HepG2 (cell line): ENCODE measurements around the gene CCDC158. TPM values are rescaled to one million over a fixed set of nuclear protein-coding genes. Genes with fewer than 3 reads are reported as not detected.

Experiments used
- ATAC-seq: fragments of 200-7000 bp; cut with Tn5 transposase; 3 replicates; pipeline ENCODE4 v1.9.1; 2020; ENCODE audit warnings: mild to moderate bottlenecking, moderate library complexity
- BruUV-seq: library from RNA; stranded (reverse); fragments of 400-500 nt; replicated peaks from 2 replicates; lab custom pipeline; 2021; lab: Mats Ljungman, UMichigan
- CTCF ChIA-PET: fragments of 300-600 bp; formaldehyde crosslinking; extraction: SDS; loops from one replicate; lab custom pipeline; 2021; ENCODE audit warnings: low total read pairs, inconsistent platforms, low intra/inter-chr PET ratio; lab: Yijun Ruan, JAX
- POLR2A ChIA-PET: fragments of 350-600 bp; sonication (Branson Sonifier 250); formaldehyde crosslinking; loops from one replicate; lab custom pipeline; 2020; ENCODE audit warnings: antibody characterized with exemption, inconsistent platforms; lab: Yijun Ruan, JAX
- DNase-seq: peaks from one replicate; pipeline ENCODE4 v3.0.0-alpha.2; 2015; ENCODE audit warnings: low spot score
- FAIRE-seq: peaks from 3 replicates; lab custom pipeline; 2011; peaks lifted over from hg19 to GRCh38; lab: Jason Lieb, UNC
- H2AFZ ChIP-seq: one replicate; pipeline ENCODE4 v1.6.1; 2011; ENCODE audit warnings: low read length, inconsistent platforms
- H3K27ac ChIP-seq: fragments of 300-600 bp; 3 replicates; pipeline ENCODE4 v1.8.0; 2011; ENCODE audit warnings: mixed run types, mild to moderate bottlenecking, mixed read lengths, low read length, inconsistent platforms; ENCODE audit not compliant: insufficient read depth; ENCODE audit errors: extremely low read length
- H3K27me3 ChIP-seq, 2 experiments: fragments of 200-600 bp in 1 of 2; 2 replicates in 1 of 2; 3 replicates in 1 of 2; pipeline versions ENCODE4 v1.6.0 to v1.8.0; 2011; ENCODE audit warnings: low read length in 2 of 2, mild to moderate bottlenecking in 2 of 2, moderate library complexity in 2 of 2, inconsistent platforms in 1 of 2; ENCODE audit not compliant: insufficient read depth in 2 of 2, control insufficient read depth in 1 of 2
- H3K36me3 ChIP-seq, 2 experiments: fragments of 200-600 bp in 1 of 2; replicated peaks in 1 of 2; 2 replicates in 1 of 2; 3 replicates in 1 of 2; pipeline versions ENCODE4 v1.5.1 to v1.8.0; 2011; ENCODE audit warnings: low read length in 2 of 2, inconsistent platforms in 1 of 2; ENCODE audit not compliant: insufficient read depth in 2 of 2, control insufficient read depth in 1 of 2
- H3K4me1 ChIP-seq: 2 replicates; pipeline ENCODE4 v1.5.1; 2012; ENCODE audit warnings: low read length, inconsistent platforms; ENCODE audit not compliant: insufficient read depth
- H3K4me2 ChIP-seq: 2 replicates; pipeline ENCODE4 v1.6.0; 2011; ENCODE audit warnings: low read depth, low read length, inconsistent platforms
- H3K4me3 ChIP-seq, 3 experiments: fragments of 200-600 bp in 1 of 3; sonication (generic), shearing (Covaris generic) in 1 of 3; replicated peaks in 1 of 3; 2 replicates each; pipeline ENCODE4 v1.5.1; 2011 to 2016; ENCODE audit warnings: low read length in 3 of 3, inconsistent platforms in 2 of 3, low read depth in 2 of 3, mild to moderate bottlenecking in 2 of 3, control low read depth in 1 of 3, mixed read lengths in 1 of 3; ENCODE audit not compliant: insufficient read depth in 1 of 3
- H3K79me2 ChIP-seq: one replicate; pipeline ENCODE4 v1.6.1; 2011; ENCODE audit warnings: low read length, inconsistent platforms; ENCODE audit not compliant: insufficient read depth
- H3K9ac ChIP-seq: 2 replicates; pipeline ENCODE4 v1.6.0; 2011; ENCODE audit warnings: mild to moderate bottlenecking, low read depth, low read length, inconsistent platforms; ENCODE audit not compliant: insufficient read depth
- H3K9me3 ChIP-seq: 2 replicates; pipeline ENCODE4 v1.5.1; 2012; ENCODE audit warnings: mild to moderate bottlenecking, low read length
- H4K20me1 ChIP-seq: 2 replicates; pipeline ENCODE4 v1.6.0; 2011; ENCODE audit warnings: inconsistent platforms, mild to moderate bottlenecking, low read length, moderate library complexity; ENCODE audit not compliant: insufficient read depth
- CEBPB ChIP-seq: IDR thresholded peaks from 2 replicates; pipeline ENCODE4 v1.6.1; 2011; ENCODE audit warnings: low read depth, low read length, improper control_type of control experiment, borderline replicate concordance
- CEBPG ChIP-seq: IDR thresholded peaks from 2 replicates; pipeline ENCODE4 v1.6.1; 2016
- FOXC1 ChIP-seq: sonication (generic); formaldehyde crosslinking; IDR thresholded peaks from 2 replicates; pipeline ENCODE4 v1.8.0; 2022; ENCODE audit warnings: mild to moderate bottlenecking, missing genetic modification reagents, borderline replicate concordance
- POLR2A ChIP-seq, 2 experiments: IDR thresholded peaks; 2 replicates each; pipeline ENCODE4 v1.6.1; 2011; ENCODE audit warnings: low read depth in 2 of 2, low read length in 2 of 2, mild to moderate bottlenecking in 1 of 2, moderate library complexity in 1 of 2; ENCODE audit not compliant: insufficient read depth in 1 of 2
- SALL1 ChIP-seq: sonication (generic); formaldehyde crosslinking; IDR thresholded peaks from 2 replicates; pipeline ENCODE4 v1.8.0; 2022; ENCODE audit warnings: mild to moderate bottlenecking, missing genetic modification reagents
- SAP130 ChIP-seq: IDR thresholded peaks from 2 replicates; pipeline ENCODE4 v1.6.1; 2016; ENCODE audit warnings: low read depth
- SRSF1 ChIP-seq: fragments of 200-400 bp; formaldehyde crosslinking; optimal IDR thresholded peaks from 2 replicates; pipeline ENCODE3; 2017; ENCODE audit warnings: mild to moderate bottlenecking, low read depth, low read length, moderate library complexity
- ZNF12 ChIP-seq: sonication (generic); formaldehyde crosslinking; IDR thresholded peaks from 2 replicates; pipeline ENCODE4 v1.5.0; 2020; ENCODE audit warnings: missing genetic modification reagents
- ZNF660 ChIP-seq: sonication (generic); formaldehyde crosslinking; IDR thresholded peaks from 2 replicates; pipeline ENCODE4 v1.5.1; 2020; ENCODE audit warnings: mild to moderate bottlenecking, low read depth, missing genetic modification reagents, borderline replicate concordance
- ZNF670 ChIP-seq: sonication (generic); formaldehyde crosslinking; IDR thresholded peaks from 2 replicates; pipeline ENCODE4 v1.8.0; 2022; ENCODE audit warnings: mild to moderate bottlenecking, missing genetic modification reagents, borderline replicate concordance
- ZNF883 ChIP-seq: sonication (generic); formaldehyde crosslinking; IDR thresholded peaks from 2 replicates; pipeline ENCODE4 v1.5.1; 2020; ENCODE audit warnings: mild to moderate bottlenecking, missing genetic modification reagents; ENCODE audit errors: not compliant biosample characterization
- WGBS: methylation state at CpG from one replicate; pipeline ENCODE4 v1.1.6; 2017; ENCODE audit warnings: low lambda C conversion rate; 5-methylcytosine and 5-hydroxymethylcytosine counted together
- in situ Hi-C: cut with HindIII; loops from 2 replicates; pipeline ENCODE4 v1.10.0; 2017; ENCODE audit warnings: low pct_unique_long_range_greater_than_20kb; ENCODE audit not compliant: extremely low pct_ligation_motif_present
- intact Hi-C: fragments of 100-400 bp; cut with micrococcal nuclease; formaldehyde crosslinking; loops from one replicate; pipeline ENCODE4 v1.10.0; 2022; ENCODE audit not compliant: unreplicated experiment
- polyA plus RNA-seq, 8 experiments: library from polyadenylated mRNA; depleted of rRNA in 3 of 8; stranded (reverse) in 7 of 8; unstranded in 1 of 8; fragments of >200 nt; fragmentation: Illumina TruSeq in 4 of 8; extraction: Trizol in 4 of 8; gene quantifications; 2 replicates each; pipeline versions ENCODE4 v1.2.1 to v1.2.3, GENCODE V29; 2011 to 2016; ENCODE audit warnings: low read depth in 4 of 8, missing spikeins in 1 of 8, mixed read lengths in 1 of 8; ENCODE audit not compliant: insufficient read depth in 1 of 8
- total RNA-seq, 5 experiments: library from RNA; depleted of rRNA; stranded (reverse); fragments of >200 nt; fragmentation: Illumina TruSeq; extraction: Trizol; gene quantifications; 2 replicates each; pipeline ENCODE4 v1.2.3, GENCODE V29; 2016; ENCODE audit warnings: low read depth in 1 of 5

CCDC158 gene
- total and polyA plus RNA-seq, 2 of the 13 experiments (the other 11 are each of a cell fraction or from before 2014, with no cell fraction given): not detected

DNA sequence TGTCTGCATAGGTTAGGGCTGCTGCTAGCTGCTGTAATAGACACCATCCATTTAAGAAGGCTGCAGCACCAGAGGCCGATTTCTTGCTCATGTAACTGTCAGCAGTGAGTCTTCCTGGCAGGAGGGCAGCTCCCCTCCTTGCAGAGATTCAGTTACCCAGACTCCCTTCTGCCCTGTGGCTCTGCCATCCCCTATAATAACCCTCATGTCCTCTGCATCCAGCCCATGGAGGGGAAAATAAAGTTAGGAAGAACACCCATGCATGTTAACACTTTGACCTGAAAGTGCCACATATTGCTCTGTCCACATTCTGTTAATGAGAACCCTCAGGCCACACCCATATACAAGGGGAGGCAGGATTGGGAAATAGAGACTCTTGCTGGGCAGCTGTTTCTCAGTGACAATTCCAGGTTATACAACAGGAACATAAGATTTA is 109.0 kb downstream of the CCDC158 start:
- in situ Hi-C loops (no loop called here), intact Hi-C loops (no loop called here)
- H3K27me3 ChIP-seq: no peaks in the 10 kb centered on the region; a peak in 1 of 5 replicates
- DNase-seq (no peak), ATAC-seq (peak; percentile 42), FAIRE-seq (peak; percentile 23)
- ChIA-PET CTCF (no interaction called here), POLR2A (no interaction called here)
- H3K79me2 ChIP-seq: peaks cover 8% of the 10 kb centered on the region
- H4K20me1 ChIP-seq: no peaks in the 10 kb centered on the region
- no peak overlapping the region for H3K4me2 ChIP-seq
- H3K36me3 ChIP-seq: peaks cover 4 to 7% of the 10 kb centered on the region in 2 experiments; a peak in 3 of 5 replicates
- H3K9ac ChIP-seq: no peak overlapping the region
- H3K27ac ChIP-seq: peak overlapping the region; percentile 6
- H3K4me3 ChIP-seq: no peak overlapping the region
- H2AFZ ChIP-seq: no peak overlapping the region
- H3K9me3 ChIP-seq: peaks cover 10% of the 10 kb centered on the region
- no TSS peak for BruUV-seq
- peaks cover 61% of the 10 kb centered on the region for H3K4me1 ChIP-seq
- TF ChIP-seq ZNF883 (CRISPR knock-in tag) (no peak), POLR2A (IDR thresholded peaks at IDR 0.05; ENCODE audit: insufficient read depth in 1 of 2, low read depth in 2 of 2, low read length in 2 of 2) (0 out of 4 replicates have a peak, but pooled peaks of 1 of the 2 experiments have one; percentile 31), SRSF1 (no peak), CEBPG (CRISPR knock-in tag) (peak; percentile 61), SAP130 (0 out of 2 replicates have a peak, but pooled peaks have one; percentile 18), ZNF12 (CRISPR knock-in tag) (peak; percentile 57; the same call in 1 of the 2 replicates), ZNF660 (CRISPR knock-in tag) (no peak), FOXC1 (no peak), ZNF670 (CRISPR knock-in tag) (0 out of 2 replicates have a peak, but pooled peaks have one; percentile 38), CEBPB (peak; percentile 28; the same call in 1 of the 2 replicates), SALL1 (CRISPR knock-in tag) (0 out of 2 replicates have a peak, but pooled peaks have one; percentile 15)
- no CpG with 5 or more reads among the region's 1 CpG for WGBS
